PFSK-1 (cell line): Measurements from ENCODE around the gene CALD1.

ENCODE experiments used
- FOXP2 ChIP-seq: optimal IDR thresholded peaks from 2 replicates; pipeline ENCODE3; 2011; ENCODE audit warnings: borderline replicate concordance, control low read depth, inconsistent platforms; ENCODE audit not compliant: insufficient read depth; ENCODE audit errors: extremely low read length, extremely low read depth
- POLR2AphosphoS5 ChIP-seq: IDR thresholded peaks from 2 replicates; pipeline ENCODE4 v1.6.1; 2012; ENCODE audit warnings: low read depth, mild to moderate bottlenecking, control low read depth, low read length, moderate library complexity
- SIN3A ChIP-seq: IDR thresholded peaks from 2 replicates; pipeline ENCODE4 v1.6.1; 2012; ENCODE audit warnings: mild to moderate bottlenecking, low read length, moderate library complexity, borderline replicate concordance; ENCODE audit not compliant: insufficient read depth
- TAF1 ChIP-seq: IDR thresholded peaks from 2 replicates; pipeline ENCODE4 v1.6.1; 2012; ENCODE audit warnings: low read length, control low read depth, borderline replicate concordance; ENCODE audit not compliant: insufficient read depth
- TF ChIP-seq, protein P1 (sequence below), 2 experiments: IDR thresholded peaks; 2 replicates each; pipeline versions ENCODE4 v1.6.1 to v1.8.0; 2011 to 2012; ENCODE audit warnings: low read depth in 2 of 2, low read length in 2 of 2, control low read depth in 1 of 2, inconsistent platforms in 1 of 2, mild to moderate bottlenecking in 1 of 2, moderate library complexity in 1 of 2; ENCODE audit not compliant: insufficient read depth in 1 of 2

CALD1 gene

GRCh38 chr7:134750083-134751062 is 29.1 kb upstream of the CALD1 start:
- TF ChIP-seq FOXP2 (no peak), TAF1 (no peak), POLR2AphosphoS5 (no peak), SIN3A (no peak)
- TF ChIP-seq, protein P1, sequence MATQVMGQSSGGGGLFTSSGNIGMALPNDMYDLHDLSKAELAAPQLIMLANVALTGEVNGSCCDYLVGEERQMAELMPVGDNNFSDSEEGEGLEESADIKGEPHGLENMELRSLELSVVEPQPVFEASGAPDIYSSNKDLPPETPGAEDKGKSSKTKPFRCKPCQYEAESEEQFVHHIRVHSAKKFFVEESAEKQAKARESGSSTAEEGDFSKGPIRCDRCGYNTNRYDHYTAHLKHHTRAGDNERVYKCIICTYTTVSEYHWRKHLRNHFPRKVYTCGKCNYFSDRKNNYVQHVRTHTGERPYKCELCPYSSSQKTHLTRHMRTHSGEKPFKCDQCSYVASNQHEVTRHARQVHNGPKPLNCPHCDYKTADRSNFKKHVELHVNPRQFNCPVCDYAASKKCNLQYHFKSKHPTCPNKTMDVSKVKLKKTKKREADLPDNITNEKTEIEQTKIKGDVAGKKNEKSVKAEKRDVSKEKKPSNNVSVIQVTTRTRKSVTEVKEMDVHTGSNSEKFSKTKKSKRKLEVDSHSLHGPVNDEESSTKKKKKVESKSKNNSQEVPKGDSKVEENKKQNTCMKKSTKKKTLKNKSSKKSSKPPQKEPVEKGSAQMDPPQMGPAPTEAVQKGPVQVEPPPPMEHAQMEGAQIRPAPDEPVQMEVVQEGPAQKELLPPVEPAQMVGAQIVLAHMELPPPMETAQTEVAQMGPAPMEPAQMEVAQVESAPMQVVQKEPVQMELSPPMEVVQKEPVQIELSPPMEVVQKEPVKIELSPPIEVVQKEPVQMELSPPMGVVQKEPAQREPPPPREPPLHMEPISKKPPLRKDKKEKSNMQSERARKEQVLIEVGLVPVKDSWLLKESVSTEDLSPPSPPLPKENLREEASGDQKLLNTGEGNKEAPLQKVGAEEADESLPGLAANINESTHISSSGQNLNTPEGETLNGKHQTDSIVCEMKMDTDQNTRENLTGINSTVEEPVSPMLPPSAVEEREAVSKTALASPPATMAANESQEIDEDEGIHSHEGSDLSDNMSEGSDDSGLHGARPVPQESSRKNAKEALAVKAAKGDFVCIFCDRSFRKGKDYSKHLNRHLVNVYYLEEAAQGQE (IDR thresholded peaks at IDR 0.05; ENCODE audit: insufficient read depth in 1 of 2, low read depth in 2 of 2, low read length in 2 of 2), result no peak

DNA sequence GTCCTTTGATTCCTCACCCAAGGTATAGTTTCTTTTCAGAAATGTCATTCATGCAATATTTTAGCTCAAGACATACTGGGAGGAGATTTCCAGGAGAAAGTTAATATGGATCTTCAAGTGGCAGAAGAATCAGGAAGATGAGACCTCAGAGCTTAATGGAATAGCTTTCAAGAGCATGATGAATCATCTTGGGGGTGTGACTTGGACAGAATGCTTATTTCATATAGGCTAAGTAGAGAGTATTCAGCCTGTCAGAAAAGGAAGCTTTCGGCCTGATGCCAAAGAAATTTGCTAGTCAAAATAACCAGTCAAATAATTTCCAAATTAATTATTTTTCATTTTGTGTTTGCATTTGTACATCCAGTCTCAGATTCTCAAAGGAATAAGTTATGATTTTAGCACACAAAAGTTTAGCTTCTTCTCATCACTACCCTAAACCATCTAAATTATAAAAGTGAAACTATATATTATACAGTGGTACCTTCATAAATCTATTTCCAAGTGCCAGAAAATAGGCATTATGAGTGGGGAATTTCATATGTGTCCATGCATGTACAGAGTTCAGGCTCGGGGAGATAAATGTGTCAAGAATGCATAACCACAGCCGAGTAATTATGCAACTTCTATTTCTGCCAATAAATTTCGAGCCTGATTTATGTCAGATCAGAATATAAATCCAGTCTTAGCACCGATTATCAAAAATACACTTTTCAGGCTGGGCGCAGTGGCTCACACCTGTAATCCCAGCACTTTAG is 27.3 kb upstream of the CALD1 start:
- no peak for TF ChIP-seq SIN3A
- TF ChIP-seq TAF1, result no peak
- no peak for TF ChIP-seq FOXP2
- no peak for TF ChIP-seq POLR2AphosphoS5
- TF ChIP-seq, protein P1 (IDR thresholded peaks at IDR 0.05; ENCODE audit: insufficient read depth in 1 of 2, low read depth in 2 of 2, low read length in 2 of 2), result no peak

- no peak for TF ChIP-seq POLR2AphosphoS5
- TF ChIP-seq, protein P1 (IDR thresholded peaks at IDR 0.05; ENCODE audit: insufficient read depth in 1 of 2, low read depth in 2 of 2, low read length in 2 of 2), result no peak
- no peak for TF ChIP-seq TAF1
- no peak for TF ChIP-seq SIN3A
- TF ChIP-seq FOXP2, result no peak
These were observed 23.9 kb upstream of the CALD1 start for GRCh38 chr7:134755422-134756022.

DNA sequence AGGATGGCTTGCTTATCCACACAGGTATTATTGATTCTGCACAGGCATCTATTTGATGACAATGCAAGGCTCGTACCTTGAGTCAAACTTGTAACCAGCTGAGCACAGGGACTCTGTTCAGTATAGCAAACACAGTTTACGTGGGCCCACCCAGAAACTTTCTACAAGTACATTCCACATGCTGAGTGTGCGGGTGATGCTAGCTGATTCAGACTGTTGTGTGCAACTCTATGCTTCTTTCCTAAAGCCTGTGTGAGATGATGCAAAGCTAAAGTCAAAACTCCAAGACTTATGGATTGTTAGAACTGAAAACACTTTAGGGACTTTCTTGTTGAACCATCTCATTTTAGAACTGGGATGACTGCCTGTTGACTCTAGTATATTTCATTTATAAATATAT is 21.5 kb upstream of the CALD1 start:
- TF ChIP-seq SIN3A, result no peak

DNA sequence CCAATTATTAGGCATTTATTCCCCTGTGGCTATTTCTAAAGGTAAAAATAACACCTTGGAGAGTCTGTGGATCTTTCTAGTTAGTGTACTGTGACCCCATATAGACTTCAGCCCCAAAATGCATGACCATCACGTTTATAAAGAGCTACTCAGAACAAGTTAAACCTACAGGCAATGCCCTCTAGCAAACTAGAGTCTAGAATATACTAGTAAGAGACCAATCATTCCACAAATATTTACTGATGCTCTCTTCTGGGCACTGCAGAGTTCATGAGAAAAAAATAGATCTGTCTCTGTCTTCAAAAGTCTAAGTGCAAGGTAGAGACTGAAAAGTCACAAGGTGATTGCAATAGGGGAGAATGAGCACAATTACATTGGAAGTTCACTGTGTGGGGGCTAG is 20.5 kb upstream of the CALD1 start:
- TF ChIP-seq TAF1, result no peak

- TF ChIP-seq POLR2AphosphoS5, result no peak
- no peak for TF ChIP-seq FOXP2
- TF ChIP-seq TAF1, result no peak
- TF ChIP-seq, protein P1 (IDR thresholded peaks at IDR 0.05; ENCODE audit: insufficient read depth in 1 of 2, low read depth in 2 of 2, low read length in 2 of 2), result no peak
- TF ChIP-seq SIN3A, result no peak
These were observed 18.2 kb upstream of the CALD1 start for GRCh38 chr7:134761266-134761665.
